Ishikawa (cell line): Measurements from ENCODE around the gene GMEB2.

Source experiments
- CEBPB ChIP-seq: IDR thresholded peaks from 2 replicates; pipeline ENCODE4 v1.6.1; 2012
- CREB1 ChIP-seq: IDR thresholded peaks from 2 replicates; pipeline ENCODE4 v1.6.1; 2012; ENCODE audit warnings: low read depth
- EGR1 ChIP-seq: IDR thresholded peaks from 2 replicates; pipeline ENCODE4 v1.6.1; 2012
- EP300 ChIP-seq: IDR thresholded peaks from 2 replicates; pipeline ENCODE4 v1.6.1; 2012; ENCODE audit warnings: borderline replicate concordance
- FOXM1 ChIP-seq: IDR thresholded peaks from 2 replicates; pipeline ENCODE4 v1.6.1; 2012; ENCODE audit warnings: low read depth, borderline replicate concordance
- NFIC ChIP-seq: IDR thresholded peaks from 2 replicates; pipeline ENCODE4 v1.6.1; 2012
- RAD21 ChIP-seq: IDR thresholded peaks from 2 replicates; pipeline ENCODE4 v1.6.1; 2012; ENCODE audit warnings: low read depth
- TAF1 ChIP-seq: IDR thresholded peaks from 2 replicates; pipeline ENCODE4 v1.6.1; 2012; ENCODE audit warnings: low read depth, mild to moderate bottlenecking
- TCF12 ChIP-seq: IDR thresholded peaks from 2 replicates; pipeline ENCODE4 v1.6.1; 2012; ENCODE audit warnings: low read depth
- TEAD4 ChIP-seq: IDR thresholded peaks from 2 replicates; pipeline ENCODE4 v1.6.1; 2012
- YY1 ChIP-seq: IDR thresholded peaks from 2 replicates; pipeline ENCODE4 v1.6.1; 2012; ENCODE audit warnings: low read depth
- ZBTB7A ChIP-seq: IDR thresholded peaks from 2 replicates; pipeline ENCODE4 v1.6.1; 2012; ENCODE audit warnings: low read depth
- TF ChIP-seq, protein P1 (sequence below): IDR thresholded peaks from 2 replicates; pipeline ENCODE4 v1.6.1; 2012
- TF ChIP-seq, protein P2 (sequence below): IDR thresholded peaks from 2 replicates; pipeline ENCODE4 v1.6.1; 2012; ENCODE audit warnings: low read depth, mild to moderate bottlenecking
- TF ChIP-seq, protein P3 (sequence below): IDR thresholded peaks from 2 replicates; pipeline ENCODE4 v1.6.1; 2012

Gene GMEB2

DNA sequence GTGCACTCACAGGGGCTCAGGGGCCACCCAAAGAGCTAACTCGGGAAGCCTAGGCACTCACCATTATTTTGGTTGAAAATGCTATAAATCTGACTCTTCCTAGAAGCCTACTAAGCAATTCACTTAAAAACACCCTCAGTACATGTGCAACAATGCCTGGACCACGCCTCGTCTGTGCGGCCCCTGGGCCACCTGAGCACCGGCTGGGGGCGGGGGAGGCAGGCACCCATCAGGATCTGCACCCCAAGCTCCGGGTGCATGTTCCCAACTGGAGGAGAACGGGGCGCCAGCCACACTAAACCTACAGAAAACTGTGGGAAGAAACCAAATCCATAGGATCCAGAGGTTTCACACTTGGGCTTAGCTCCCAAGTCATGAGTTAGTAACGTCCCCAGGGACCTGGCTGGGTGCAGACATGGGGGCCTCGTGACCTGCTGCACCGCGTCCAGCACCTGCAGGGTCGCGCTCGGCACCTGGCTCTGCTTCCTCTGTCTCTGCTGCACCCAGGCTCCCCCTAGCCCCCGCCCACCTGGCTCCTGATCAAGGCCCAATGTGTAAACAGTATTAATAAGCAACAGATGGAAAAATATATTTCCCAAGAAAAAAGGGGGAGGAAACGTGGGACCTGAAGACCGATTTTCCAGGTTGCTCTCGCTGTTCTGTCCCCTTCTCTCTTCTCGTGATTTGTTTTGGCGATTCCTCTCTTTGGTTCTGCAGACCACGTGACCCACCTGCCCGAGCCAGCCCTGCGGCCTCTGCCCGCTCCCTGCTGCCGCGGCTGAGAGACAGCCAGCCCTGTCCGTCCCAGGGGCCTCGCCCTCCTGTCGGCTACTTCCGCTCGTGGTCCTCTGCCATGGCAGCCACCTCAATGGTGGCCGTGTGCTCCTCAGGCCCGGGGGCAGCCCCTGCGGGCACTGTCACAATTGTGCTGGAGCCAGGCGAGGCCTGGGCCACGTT is 37.4 kb downstream of the GMEB2 start:
- TF ChIP-seq, protein P1, sequence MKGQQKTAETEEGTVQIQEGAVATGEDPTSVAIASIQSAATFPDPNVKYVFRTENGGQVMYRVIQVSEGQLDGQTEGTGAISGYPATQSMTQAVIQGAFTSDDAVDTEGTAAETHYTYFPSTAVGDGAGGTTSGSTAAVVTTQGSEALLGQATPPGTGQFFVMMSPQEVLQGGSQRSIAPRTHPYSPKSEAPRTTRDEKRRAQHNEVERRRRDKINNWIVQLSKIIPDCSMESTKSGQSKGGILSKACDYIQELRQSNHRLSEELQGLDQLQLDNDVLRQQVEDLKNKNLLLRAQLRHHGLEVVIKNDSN = no peak
- TF ChIP-seq TCF12 = no peak
- no peak for TF ChIP-seq EGR1
- no peak for TF ChIP-seq NFIC
- TF ChIP-seq TAF1 = no peak
- TF ChIP-seq CREB1 = no peak
- TF ChIP-seq, protein P2, sequence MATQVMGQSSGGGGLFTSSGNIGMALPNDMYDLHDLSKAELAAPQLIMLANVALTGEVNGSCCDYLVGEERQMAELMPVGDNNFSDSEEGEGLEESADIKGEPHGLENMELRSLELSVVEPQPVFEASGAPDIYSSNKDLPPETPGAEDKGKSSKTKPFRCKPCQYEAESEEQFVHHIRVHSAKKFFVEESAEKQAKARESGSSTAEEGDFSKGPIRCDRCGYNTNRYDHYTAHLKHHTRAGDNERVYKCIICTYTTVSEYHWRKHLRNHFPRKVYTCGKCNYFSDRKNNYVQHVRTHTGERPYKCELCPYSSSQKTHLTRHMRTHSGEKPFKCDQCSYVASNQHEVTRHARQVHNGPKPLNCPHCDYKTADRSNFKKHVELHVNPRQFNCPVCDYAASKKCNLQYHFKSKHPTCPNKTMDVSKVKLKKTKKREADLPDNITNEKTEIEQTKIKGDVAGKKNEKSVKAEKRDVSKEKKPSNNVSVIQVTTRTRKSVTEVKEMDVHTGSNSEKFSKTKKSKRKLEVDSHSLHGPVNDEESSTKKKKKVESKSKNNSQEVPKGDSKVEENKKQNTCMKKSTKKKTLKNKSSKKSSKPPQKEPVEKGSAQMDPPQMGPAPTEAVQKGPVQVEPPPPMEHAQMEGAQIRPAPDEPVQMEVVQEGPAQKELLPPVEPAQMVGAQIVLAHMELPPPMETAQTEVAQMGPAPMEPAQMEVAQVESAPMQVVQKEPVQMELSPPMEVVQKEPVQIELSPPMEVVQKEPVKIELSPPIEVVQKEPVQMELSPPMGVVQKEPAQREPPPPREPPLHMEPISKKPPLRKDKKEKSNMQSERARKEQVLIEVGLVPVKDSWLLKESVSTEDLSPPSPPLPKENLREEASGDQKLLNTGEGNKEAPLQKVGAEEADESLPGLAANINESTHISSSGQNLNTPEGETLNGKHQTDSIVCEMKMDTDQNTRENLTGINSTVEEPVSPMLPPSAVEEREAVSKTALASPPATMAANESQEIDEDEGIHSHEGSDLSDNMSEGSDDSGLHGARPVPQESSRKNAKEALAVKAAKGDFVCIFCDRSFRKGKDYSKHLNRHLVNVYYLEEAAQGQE = no peak
- no peak for TF ChIP-seq ZBTB7A
- no peak for TF ChIP-seq RAD21
- TF ChIP-seq, protein P3, sequence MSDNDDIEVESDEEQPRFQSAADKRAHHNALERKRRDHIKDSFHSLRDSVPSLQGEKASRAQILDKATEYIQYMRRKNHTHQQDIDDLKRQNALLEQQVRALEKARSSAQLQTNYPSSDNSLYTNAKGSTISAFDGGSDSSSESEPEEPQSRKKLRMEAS = no peak
- no peak for TF ChIP-seq CEBPB
- no peak for TF ChIP-seq EP300
- TF ChIP-seq FOXM1 = no peak
- TF ChIP-seq TEAD4 = no peak
- no peak for TF ChIP-seq YY1

DNA sequence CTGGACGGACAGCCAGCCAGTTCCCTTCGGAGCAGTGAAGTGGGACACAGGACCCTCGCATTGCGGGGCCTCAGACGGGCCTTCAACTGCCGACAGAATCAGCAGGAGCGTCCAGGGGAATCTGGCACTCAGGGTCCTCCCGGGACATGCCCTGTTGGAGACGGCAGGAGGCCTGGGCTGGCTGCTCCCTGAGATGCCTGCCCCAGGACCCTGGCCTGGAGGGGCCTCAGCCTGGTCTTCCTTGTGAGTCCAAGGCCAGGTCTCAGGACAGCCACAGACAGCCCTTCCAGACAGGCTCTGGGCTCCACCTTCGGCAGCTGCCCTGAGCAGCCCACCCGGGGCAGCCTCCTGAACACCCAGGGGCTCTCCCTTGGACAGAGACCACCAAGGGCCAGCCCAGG is 38.3 kb downstream of the GMEB2 start:
- TF ChIP-seq, protein P2 = no peak
- no peak for TF ChIP-seq EGR1
- TF ChIP-seq NFIC = no peak
- TF ChIP-seq ZBTB7A = no peak
- no peak for TF ChIP-seq CREB1

DNA sequence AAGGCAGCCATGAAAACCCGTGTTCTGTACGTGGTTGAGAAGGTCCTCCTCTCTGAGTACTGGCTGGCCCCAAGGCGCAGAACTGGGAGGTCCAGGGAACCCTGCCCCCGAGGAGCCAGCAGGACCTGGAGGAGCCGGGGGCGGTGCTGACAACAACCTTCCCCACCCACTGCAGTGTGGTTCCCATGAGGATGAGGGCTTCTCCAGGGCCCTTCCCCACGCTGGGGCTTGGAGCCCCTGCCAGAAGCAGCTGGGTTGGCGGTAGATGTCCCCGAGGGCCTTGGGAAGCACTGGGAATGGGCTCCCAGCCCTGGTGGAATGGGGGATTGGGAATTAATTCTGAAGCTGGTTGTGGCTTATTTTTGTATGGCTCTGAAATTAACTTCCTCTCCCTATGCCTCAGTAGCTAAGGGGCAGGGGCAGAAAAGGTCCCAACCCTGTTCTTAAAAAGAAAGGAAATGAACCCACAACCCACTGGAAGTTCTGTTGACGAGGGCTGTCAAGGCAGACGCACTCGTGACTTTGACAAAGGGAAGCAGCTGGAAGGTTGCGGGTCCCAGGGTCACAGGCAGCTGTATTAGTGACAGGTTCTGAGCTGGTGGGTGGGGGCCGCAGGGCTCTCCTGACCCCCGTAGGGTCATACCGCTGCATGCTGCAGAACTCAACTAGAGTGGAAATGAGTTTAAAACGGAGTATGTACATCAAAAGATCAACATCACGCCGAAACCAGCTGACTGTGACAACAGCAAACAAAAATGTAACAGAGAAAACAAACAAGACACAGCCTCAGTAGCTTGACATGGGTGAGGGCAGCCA is 38.9 kb downstream of the GMEB2 start:
- no peak for TF ChIP-seq YY1
- TF ChIP-seq, protein P3 = no peak
- TF ChIP-seq FOXM1 = no peak

DNA sequence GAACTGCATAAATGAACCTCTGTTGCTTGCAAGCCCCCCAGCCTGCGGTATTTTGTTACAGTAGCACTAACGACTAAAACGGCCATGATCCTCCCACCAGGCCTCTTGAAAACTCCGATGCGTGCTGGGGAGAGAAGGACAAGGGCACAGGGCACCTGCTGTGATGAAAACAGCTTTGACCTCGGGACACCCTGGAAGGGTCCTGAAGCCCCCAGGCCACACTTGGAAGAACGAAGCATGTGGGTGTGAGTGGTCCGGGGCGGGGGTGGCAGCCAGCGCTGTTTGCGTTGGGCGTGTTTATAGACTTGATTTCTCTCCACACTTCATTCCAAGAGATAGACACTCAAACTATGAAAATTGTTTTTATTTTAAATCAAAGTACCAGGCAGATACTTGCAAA is 39.6 kb downstream of the GMEB2 start:
- TF ChIP-seq, protein P2 = no peak
- TF ChIP-seq TAF1 = no peak
- TF ChIP-seq, protein P3 = no peak

DNA sequence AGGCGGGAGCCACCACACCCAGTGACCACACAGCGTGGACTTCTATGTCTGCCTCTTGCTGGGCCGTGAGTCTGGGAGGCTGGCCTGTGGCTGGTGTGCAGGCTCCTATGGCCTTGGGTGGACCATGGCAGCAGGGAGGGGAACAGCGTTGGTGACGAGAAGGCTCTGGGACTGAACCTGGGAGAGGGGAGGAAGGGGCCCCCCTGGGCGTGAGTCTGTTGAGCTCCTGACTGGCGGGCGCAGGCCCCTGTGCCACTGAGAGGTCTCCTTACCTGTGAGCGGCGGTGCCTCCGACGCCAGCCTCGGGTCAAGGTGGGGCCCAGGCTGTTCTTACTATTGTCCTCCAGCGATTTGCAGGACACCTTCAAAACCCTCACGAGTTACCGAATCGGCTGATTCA is 40.1 kb downstream of the GMEB2 start:
- TF ChIP-seq YY1 (no peak), TCF12 (no peak), TAF1 (no peak), CREB1 (no peak), CEBPB (no peak), TEAD4 (no peak), NFIC (no peak)
- TF ChIP-seq, protein P3 = no peak
- TF ChIP-seq, protein P2 = no peak
